HepG2 (cell line): ENCODE data around the gene GPS1.

Experiments used
- BCL6 ChIP-seq: IDR thresholded peaks from 2 replicates; pipeline ENCODE4 v1.6.1; 2016; ENCODE audit warnings: missing genetic modification reagents, missing compliant biosample characterization
- IRF1 ChIP-seq: sonication (generic); formaldehyde crosslinking; IDR thresholded peaks from 2 replicates; pipeline ENCODE4 v1.4.0; 2020; ENCODE audit warnings: low read depth, mild to moderate bottlenecking, missing genetic modification reagents
- JUND ChIP-seq: sonication (generic); formaldehyde crosslinking; IDR thresholded peaks from 2 replicates; pipeline ENCODE4 v1.8.0; 2022; ENCODE audit warnings: mild to moderate bottlenecking, missing genetic modification reagents
- MAX ChIP-seq: IDR thresholded peaks from 2 replicates; pipeline ENCODE4 v1.6.1; 2012; ENCODE audit warnings: inconsistent platforms
- NFE2L1 ChIP-seq: sonication (generic); formaldehyde crosslinking; IDR thresholded peaks from 2 replicates; pipeline ENCODE4 v1.4.0; 2020; ENCODE audit warnings: missing genetic modification reagents, mild to moderate bottlenecking, borderline replicate concordance
- NFYC ChIP-seq: IDR thresholded peaks from 2 replicates; pipeline ENCODE4 v1.6.1; 2016; ENCODE audit warnings: missing genetic modification reagents, missing compliant biosample characterization
- NR2F2 ChIP-seq: IDR thresholded peaks from 2 replicates; pipeline ENCODE4 v1.6.1; 2012; ENCODE audit warnings: low read depth, inconsistent platforms, borderline replicate concordance
- PBX2 ChIP-seq: IDR thresholded peaks from 2 replicates; pipeline ENCODE4 v1.6.1; 2016; ENCODE audit warnings: control low read depth
- POLR2A ChIP-seq, 2 experiments: IDR thresholded peaks; 2 replicates each; pipeline ENCODE4 v1.6.1; 2011; ENCODE audit warnings: low read depth in 2 of 2, low read length in 2 of 2, mild to moderate bottlenecking in 1 of 2, moderate library complexity in 1 of 2; ENCODE audit not compliant: insufficient read depth in 1 of 2
- POLR2AphosphoS5 ChIP-seq: IDR thresholded peaks from 2 replicates; pipeline ENCODE4 v1.6.1; 2012; ENCODE audit warnings: low read depth, low read length
- RFX3 ChIP-seq: IDR thresholded peaks from 2 replicates; pipeline ENCODE4 v1.6.1; 2016; ENCODE audit warnings: missing biosample characterization, missing genetic modification reagents
- SALL2 ChIP-seq: sonication (generic); formaldehyde crosslinking; IDR thresholded peaks from 2 replicates; pipeline ENCODE4 v1.8.1; 2023; ENCODE audit warnings: mild to moderate bottlenecking, missing genetic modification reagents, inconsistent platforms
- TAF1 ChIP-seq: sonication (generic); formaldehyde crosslinking; IDR thresholded peaks from 2 replicates; pipeline ENCODE4 v1.4.0; 2020; ENCODE audit warnings: missing genetic modification reagents
- ZNF230 ChIP-seq: sonication (generic); formaldehyde crosslinking; IDR thresholded peaks from 2 replicates; pipeline ENCODE4 v1.4.0; 2020; ENCODE audit warnings: mild to moderate bottlenecking, missing genetic modification reagents

GRCh38 chr17:82025401-82026107 lies 26.1 kb upstream of the GPS1 start:
- TF ChIP-seq IRF1 (no peak), PBX2 (no peak), MAX (no peak), TAF1 (CRISPR knock-in tag) (no peak), POLR2A (IDR thresholded peaks at IDR 0.05; ENCODE audit: insufficient read depth in 1 of 2, low read depth in 2 of 2, low read length in 2 of 2) (no peak), BCL6 (CRISPR knock-in tag) (no peak), RFX3 (CRISPR knock-in tag) (no peak), JUND (CRISPR knock-in tag) (no peak), NR2F2 (no peak), ZNF230 (no peak), NFYC (CRISPR knock-in tag) (no peak), POLR2AphosphoS5 (no peak), NFE2L1 (CRISPR knock-in tag) (no peak), SALL2 (CRISPR knock-in tag) (no peak)
